ENCODE measurements around the gene DMP1. TPM values are rescaled to one million over a fixed set of nuclear protein-coding genes. Genes with fewer than 3 reads are reported as not detected.

DMP1 gene
- total RNA-seq, 1 experiment from 2014 or later, result not detected

DNA sequence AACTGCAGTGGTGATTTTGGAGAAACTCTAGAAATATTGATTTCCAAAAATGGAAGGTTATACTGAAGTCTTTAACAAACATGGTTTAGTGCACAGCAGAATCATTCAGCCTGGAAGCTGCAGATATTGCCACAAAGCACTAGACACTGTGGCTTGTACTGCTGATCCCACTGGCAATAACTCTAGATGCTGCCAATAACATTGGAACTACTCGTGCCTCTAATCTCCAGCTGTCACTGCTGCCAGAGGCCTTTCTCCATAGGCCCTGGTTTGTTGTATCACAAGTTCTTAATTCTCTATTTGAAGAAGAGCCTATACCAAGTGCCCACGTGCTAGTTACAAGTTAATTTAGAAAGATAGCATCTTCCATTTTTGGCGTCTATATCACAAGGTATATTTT lies 19.3 kb downstream of the DMP1 start:
- intact Hi-C loops (cut with micrococcal nuclease), result no loop called here
- CTCF ChIA-PET, result no interaction called here
- BruUV-seq (replicated peaks), result no TSS peak

More for the DNA sequence above, 19.3 kb downstream of the DMP1 start:
- Histone ChIP-seq H3K4me3 (replicated peaks in 1 of 2; ENCODE audit: low read depth in 1 of 2, low read length in 2 of 2) (no peak overlapping the region), H3K4me2 (ENCODE audit: low read length) (no peak overlapping the region), H3K9me3 (ENCODE audit: control insufficient read depth in 1 of 2, insufficient read depth in 1 of 2, low read depth in 1 of 2, low read length in 2 of 2) (peaks cover 0 to 4% of the 10 kb centered on the region in 2 experiments; a peak in 1 of 4 replicates), H3K9ac (ENCODE audit: low read length) (no peak overlapping the region), H2AFZ (ENCODE audit: low read depth, low read length, poor library complexity, severe bottlenecking) (no peak overlapping the region), H3K9me2 (ENCODE audit: insufficient read depth) (no peaks in the 10 kb centered on the region), H3K36me3 (ENCODE audit: control insufficient read depth in 1 of 2, insufficient read depth in 2 of 2, low read length in 2 of 2) (no peaks in the 10 kb centered on the region), H3K4me1 (ENCODE audit: control insufficient read depth in 1 of 2, insufficient read depth in 2 of 2, low read length in 2 of 2) (no peaks in the 10 kb centered on the region), H3K79me2 (ENCODE audit: insufficient read depth, low read length) (no peaks in the 10 kb centered on the region), H3K27me3 (ENCODE audit: insufficient read depth, low read length) (no peaks in the 10 kb centered on the region), H3K27ac (ENCODE audit: low read depth, low read length) (no peak overlapping the region), H4K20me1 (ENCODE audit: insufficient read depth) (no peaks in the 10 kb centered on the region)
- ChIA-PET RAD21 (ENCODE audit: low non-redundant PET in 1 of 2, low total read pairs in 2 of 2, uncharacterized antibody in 2 of 2, unreplicated experiment in 2 of 2) (no interaction called here), POLR2A (no interaction called here)
- TF ChIP-seq JUND (IDR thresholded peaks at IDR 0.05) (no peak), SIN3A (IDR thresholded peaks at IDR 0.05; ENCODE audit: low read depth) (no peak), FOSL1 (IDR thresholded peaks at IDR 0.05; ENCODE audit: low read depth) (no peak), ZNF274 (IDR thresholded peaks at IDR 0.05; ENCODE audit: low read depth, low read length) (no peak), EZH2phosphoT487 (IDR thresholded peaks at IDR 0.05; ENCODE audit: borderline replicate concordance) (no peak), TCF7L2 (IDR thresholded peaks at IDR 0.05; ENCODE audit: borderline replicate concordance, extremely low read depth, insufficient read depth, insufficient read length) (no peak), SRF (IDR thresholded peaks at IDR 0.05; ENCODE audit: low read depth) (no peak), MAX (IDR thresholded peaks at IDR 0.05) (no peak), POLR2A (IDR thresholded peaks at IDR 0.05; ENCODE audit: borderline replicate concordance, extremely low read depth, insufficient read depth, insufficient read length) (no peak), ZFX (IDR thresholded peaks at IDR 0.05) (no peak), CBX3 (IDR thresholded peaks at IDR 0.05; ENCODE audit: low read depth) (no peak), SP1 (IDR thresholded peaks at IDR 0.05; ENCODE audit: low read depth) (no peak), ZBTB33 (IDR thresholded peaks at IDR 0.05; ENCODE audit: extremely low read depth, insufficient replicate concordance, low read length) (no peak), YY1 (IDR thresholded peaks at IDR 0.05; ENCODE audit: extremely low read depth, insufficient replicate concordance, low read depth, low read length) (no peak)
- TF ChIP-seq, protein P1, sequence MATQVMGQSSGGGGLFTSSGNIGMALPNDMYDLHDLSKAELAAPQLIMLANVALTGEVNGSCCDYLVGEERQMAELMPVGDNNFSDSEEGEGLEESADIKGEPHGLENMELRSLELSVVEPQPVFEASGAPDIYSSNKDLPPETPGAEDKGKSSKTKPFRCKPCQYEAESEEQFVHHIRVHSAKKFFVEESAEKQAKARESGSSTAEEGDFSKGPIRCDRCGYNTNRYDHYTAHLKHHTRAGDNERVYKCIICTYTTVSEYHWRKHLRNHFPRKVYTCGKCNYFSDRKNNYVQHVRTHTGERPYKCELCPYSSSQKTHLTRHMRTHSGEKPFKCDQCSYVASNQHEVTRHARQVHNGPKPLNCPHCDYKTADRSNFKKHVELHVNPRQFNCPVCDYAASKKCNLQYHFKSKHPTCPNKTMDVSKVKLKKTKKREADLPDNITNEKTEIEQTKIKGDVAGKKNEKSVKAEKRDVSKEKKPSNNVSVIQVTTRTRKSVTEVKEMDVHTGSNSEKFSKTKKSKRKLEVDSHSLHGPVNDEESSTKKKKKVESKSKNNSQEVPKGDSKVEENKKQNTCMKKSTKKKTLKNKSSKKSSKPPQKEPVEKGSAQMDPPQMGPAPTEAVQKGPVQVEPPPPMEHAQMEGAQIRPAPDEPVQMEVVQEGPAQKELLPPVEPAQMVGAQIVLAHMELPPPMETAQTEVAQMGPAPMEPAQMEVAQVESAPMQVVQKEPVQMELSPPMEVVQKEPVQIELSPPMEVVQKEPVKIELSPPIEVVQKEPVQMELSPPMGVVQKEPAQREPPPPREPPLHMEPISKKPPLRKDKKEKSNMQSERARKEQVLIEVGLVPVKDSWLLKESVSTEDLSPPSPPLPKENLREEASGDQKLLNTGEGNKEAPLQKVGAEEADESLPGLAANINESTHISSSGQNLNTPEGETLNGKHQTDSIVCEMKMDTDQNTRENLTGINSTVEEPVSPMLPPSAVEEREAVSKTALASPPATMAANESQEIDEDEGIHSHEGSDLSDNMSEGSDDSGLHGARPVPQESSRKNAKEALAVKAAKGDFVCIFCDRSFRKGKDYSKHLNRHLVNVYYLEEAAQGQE (IDR thresholded peaks at IDR 0.05; ENCODE audit: low read depth), result no peak
- ATAC-seq, result no peak
- no peak for DNase-seq (ENCODE audit: low read depth, low spot score)
